ENCODE data around the gene MME. TPM values are rescaled to one million over a fixed set of nuclear protein-coding genes. Genes with fewer than 3 reads are reported as not detected.

MME gene
- total RNA-seq, 2 experiments from 2014 or later: not detected

- Mint-ChIP-seq H3K9me3 (peaks cover 5% of the 10 kb centered on the region), H3K36me3 (no peaks in the 10 kb centered on the region), H3K4me3 (no peak overlapping the region), H3K27me3 (no peaks in the 10 kb centered on the region), H3K4me1 (no peaks in the 10 kb centered on the region), H3K27ac (no peak overlapping the region)
- no peak for DNase-seq
These were observed 9.2 kb upstream of the MME start for GRCh38 chr3:155070932-155071387.

GRCh38 chr3:155075200-155075599 lies 4.9 kb upstream of the MME start:
- H3K4me1 Mint-ChIP-seq: peaks cover 5% of the 10 kb centered on the region
- no peaks in the 10 kb centered on the region for H3K36me3 Mint-ChIP-seq
- peaks cover 7% of the 10 kb centered on the region for H3K9me3 Mint-ChIP-seq
- peaks cover 27% of the 10 kb centered on the region for H3K27me3 Mint-ChIP-seq
- no peak for DNase-seq
- H3K4me3 Mint-ChIP-seq: no peak overlapping the region
- no peak overlapping the region for H3K27ac Mint-ChIP-seq

GRCh38 chr3:155076888-155077287 lies 3.2 kb upstream of the MME start:
- H3K9me3 Mint-ChIP-seq: peaks cover 7% of the 10 kb centered on the region
- DNase-seq: no peak
- peaks cover 8% of the 10 kb centered on the region for H3K4me1 Mint-ChIP-seq
- peaks cover 40% of the 10 kb centered on the region for H3K27me3 Mint-ChIP-seq
- H3K4me3 Mint-ChIP-seq: no peak overlapping the region
- H3K27ac Mint-ChIP-seq: no peak overlapping the region
- no peaks in the 10 kb centered on the region for H3K36me3 Mint-ChIP-seq

GRCh38 chr3:155078711-155079467 lies 1.2 kb upstream of the MME start:
- peaks cover 8% of the 10 kb centered on the region for H3K4me1 Mint-ChIP-seq
- peaks cover 7% of the 10 kb centered on the region for H3K9me3 Mint-ChIP-seq
- DNase-seq: no peak
- no peak overlapping the region for H3K27ac Mint-ChIP-seq
- peaks cover 53% of the 10 kb centered on the region for H3K27me3 Mint-ChIP-seq
- peak overlapping the region; percentile 2 for H3K4me3 Mint-ChIP-seq
- no peaks in the 10 kb centered on the region for H3K36me3 Mint-ChIP-seq

GRCh38 chr3:155079468-155079745 lies 712 bp upstream of the MME start:
- Mint-ChIP-seq H3K27me3 (peaks cover 53% of the 10 kb centered on the region), H3K36me3 (no peaks in the 10 kb centered on the region), H3K4me1 (peaks cover 8% of the 10 kb centered on the region), H3K9me3 (peaks cover 5% of the 10 kb centered on the region), H3K27ac (no peak overlapping the region), H3K4me3 (peak overlapping the region; percentile 2)
- no peak for DNase-seq

- H3K36me3 Mint-ChIP-seq: no peaks in the 10 kb centered on the region
- H3K4me1 Mint-ChIP-seq: peaks cover 8% of the 10 kb centered on the region
- H3K9me3 Mint-ChIP-seq: peaks cover 4% of the 10 kb centered on the region
- H3K4me3 Mint-ChIP-seq: no peak overlapping the region
- no peak overlapping the region for H3K27ac Mint-ChIP-seq
- DNase-seq: no peak
- H3K27me3 Mint-ChIP-seq: peaks cover 53% of the 10 kb centered on the region
These were observed 573 bp downstream of the MME start for GRCh38 chr3:155080692-155081091.

GRCh38 chr3:155083313-155083905 lies 3.3 kb downstream of the MME start:
- no peaks in the 10 kb centered on the region for H3K36me3 Mint-ChIP-seq
- peaks cover 8% of the 10 kb centered on the region for H3K4me1 Mint-ChIP-seq
- H3K4me3 Mint-ChIP-seq: no peak overlapping the region
- no peak for DNase-seq
- no peak overlapping the region for H3K27ac Mint-ChIP-seq
- peaks cover 42% of the 10 kb centered on the region for H3K27me3 Mint-ChIP-seq
- H3K9me3 Mint-ChIP-seq: no peaks in the 10 kb centered on the region

GRCh38 chr3:155084567-155084966 lies 4.4 kb downstream of the MME start:
- peaks cover 32% of the 10 kb centered on the region for H3K27me3 Mint-ChIP-seq
- H3K27ac Mint-ChIP-seq: no peak overlapping the region
- H3K9me3 Mint-ChIP-seq: no peaks in the 10 kb centered on the region
- no peak for DNase-seq
- H3K4me3 Mint-ChIP-seq: no peak overlapping the region
- peaks cover 4% of the 10 kb centered on the region for H3K4me1 Mint-ChIP-seq
- H3K36me3 Mint-ChIP-seq: no peaks in the 10 kb centered on the region

- Mint-ChIP-seq H3K9me3 (no peaks in the 10 kb centered on the region), H3K4me3 (no peak overlapping the region), H3K36me3 (no peaks in the 10 kb centered on the region), H3K27me3 (peaks cover 20% of the 10 kb centered on the region), H3K27ac (no peak overlapping the region), H3K4me1 (no peaks in the 10 kb centered on the region)
- DNase-seq: no peak
These were observed 5.9 kb downstream of the MME start for GRCh38 chr3:155086051-155086450.

GRCh38 chr3:155088706-155089345 lies 8.7 kb downstream of the MME start:
- Mint-ChIP-seq H3K27ac (no peak overlapping the region), H3K9me3 (no peaks in the 10 kb centered on the region), H3K4me1 (no peaks in the 10 kb centered on the region), H3K36me3 (no peaks in the 10 kb centered on the region), H3K4me3 (no peak overlapping the region), H3K27me3 (no peaks in the 10 kb centered on the region)
- no peak for DNase-seq

- no peaks in the 10 kb centered on the region for H3K9me3 Mint-ChIP-seq
- no peaks in the 10 kb centered on the region for H3K4me1 Mint-ChIP-seq
- no peak overlapping the region for H3K4me3 Mint-ChIP-seq
- H3K27me3 Mint-ChIP-seq: no peaks in the 10 kb centered on the region
- DNase-seq: no peak
- H3K36me3 Mint-ChIP-seq: no peaks in the 10 kb centered on the region
- H3K27ac Mint-ChIP-seq: no peak overlapping the region
These were observed 9.4 kb downstream of the MME start for GRCh38 chr3:155089495-155089894.

- no peak overlapping the region for H3K4me3 Mint-ChIP-seq
- H3K4me1 Mint-ChIP-seq: no peaks in the 10 kb centered on the region
- no peak for DNase-seq
- no peaks in the 10 kb centered on the region for H3K36me3 Mint-ChIP-seq
- peaks cover 3% of the 10 kb centered on the region for H3K9me3 Mint-ChIP-seq
- H3K27me3 Mint-ChIP-seq: no peaks in the 10 kb centered on the region
- H3K27ac Mint-ChIP-seq: no peak overlapping the region
These were observed 13.1 kb downstream of the MME start for GRCh38 chr3:155093261-155093660.

GRCh38 chr3:155096303-155097008 lies 16.3 kb downstream of the MME start:
- Mint-ChIP-seq H3K9me3 (peaks cover 10% of the 10 kb centered on the region), H3K36me3 (no peaks in the 10 kb centered on the region), H3K27me3 (no peaks in the 10 kb centered on the region), H3K4me1 (no peaks in the 10 kb centered on the region), H3K4me3 (no peak overlapping the region), H3K27ac (no peak overlapping the region)
- no peak for DNase-seq

- Mint-ChIP-seq H3K36me3 (no peaks in the 10 kb centered on the region), H3K4me3 (no peak overlapping the region), H3K4me1 (no peaks in the 10 kb centered on the region), H3K9me3 (peaks cover 11% of the 10 kb centered on the region), H3K27me3 (no peaks in the 10 kb centered on the region), H3K27ac (no peak overlapping the region)
- no peak for DNase-seq
These were observed 16.9 kb downstream of the MME start for GRCh38 chr3:155097009-155097349.

GRCh38 chr3:155101398-155101797 lies 21.3 kb downstream of the MME start:
- Mint-ChIP-seq H3K9me3 (peaks cover 11% of the 10 kb centered on the region), H3K4me1 (no peaks in the 10 kb centered on the region), H3K27ac (no peak overlapping the region), H3K27me3 (peaks cover 3% of the 10 kb centered on the region), H3K4me3 (no peak overlapping the region), H3K36me3 (no peaks in the 10 kb centered on the region)
- DNase-seq: no peak

All from activated naive CD8-positive, alpha-beta T cell treated with anti-CD3 and anti-CD28 coated beads for 36 hours (primary cell).